Caco-2 (cell line): Measurements from ENCODE around the gene FNTB. TPM values are rescaled to one million over a fixed set of nuclear protein-coding genes. Genes with fewer than 3 reads are reported as not detected.

Experiments
- BruUV-seq: library from RNA; stranded (reverse); fragments of 400-500 nt; replicated peaks from 2 replicates; lab custom pipeline; 2021; lab: Mats Ljungman, UMichigan
- CTCF ChIA-PET: fragments of 300-600 bp; sonication (Branson Sonifier 250); formaldehyde crosslinking; loops from one replicate; lab custom pipeline; 2022; ENCODE audit warnings: antibody characterized with exemption; lab: Charles Lee
- POLR2A ChIA-PET: fragments of 300-600 bp; sonication (Branson Sonifier 250); formaldehyde crosslinking; loops from one replicate; lab custom pipeline; 2022; ENCODE audit warnings: antibody characterized with exemption; lab: Charles Lee
- DNase-seq, 2 experiments: peaks; one replicate each; pipeline versions ENCODE4 v3.0.0 to v3.0.0-alpha.2; 2020 to 2022
- H3K27me3 ChIP-seq: replicated peaks from 2 replicates; pipeline ENCODE4 v1.6.0; 2011; ENCODE audit warnings: low read length; ENCODE audit not compliant: control insufficient read depth, insufficient read depth
- H3K36me3 ChIP-seq: 2 replicates; pipeline ENCODE4 v1.5.1; 2011; ENCODE audit warnings: low read length; ENCODE audit not compliant: control insufficient read depth, insufficient read depth
- H3K4me1 ChIP-seq: fragments of 250-450 bp; sonication (Bioruptor Pico); 2 replicates; pipeline ENCODE4 v1.5.1; 2020; ENCODE audit warnings: mild to moderate bottlenecking
- H3K4me3 ChIP-seq: 2 replicates; pipeline ENCODE4 v1.5.1; 2011; ENCODE audit warnings: low read depth, mild to moderate bottlenecking, control low read depth, low read length
- H3K9me3 ChIP-seq: fragments of 250-450 bp; sonication (Bioruptor Pico); 2 replicates; pipeline ENCODE4 v1.5.1; 2020; ENCODE audit warnings: mild to moderate bottlenecking, moderate library complexity
- H3K27ac Mint-ChIP-seq: one replicate; pipeline ENCODE4 v1.8.0; 2022; ENCODE audit warnings: mixed read lengths; ENCODE audit not compliant: unreplicated experiment
- H3K27me3 Mint-ChIP-seq: one replicate; pipeline ENCODE4 v1.8.0; 2022; ENCODE audit warnings: mixed read lengths; ENCODE audit not compliant: insufficient read depth, unreplicated experiment
- H3K36me3 Mint-ChIP-seq: one replicate; pipeline ENCODE4 v1.8.0; 2022; ENCODE audit warnings: mild to moderate bottlenecking, mixed read lengths; ENCODE audit not compliant: insufficient read depth, unreplicated experiment
- H3K4me1 Mint-ChIP-seq: one replicate; pipeline ENCODE4 v1.8.0; 2022; ENCODE audit warnings: low read depth, mixed read lengths; ENCODE audit not compliant: unreplicated experiment
- H3K4me3 Mint-ChIP-seq: one replicate; pipeline ENCODE4 v1.8.0; 2022; ENCODE audit warnings: mild to moderate bottlenecking, moderate library complexity, mixed read lengths; ENCODE audit not compliant: unreplicated experiment
- H3K9me3 Mint-ChIP-seq: one replicate; pipeline ENCODE4 v1.8.0; 2022; ENCODE audit warnings: mixed read lengths; ENCODE audit not compliant: unreplicated experiment
- intact Hi-C: fragments of 100-400 bp; cut with micrococcal nuclease; formaldehyde crosslinking; loops from one replicate; pipeline ENCODE4 v1.10.0; 2022; ENCODE audit not compliant: unreplicated experiment
- total RNA-seq: library from RNA; stranded (reverse); gene quantifications from 2 replicates; pipeline ENCODE4 v1.2.3, GENCODE V29; 2022
- TF ChIP-seq, protein P1 (sequence below), 2 experiments: fragments of 200-600 bp in 1 of 2; IDR thresholded peaks; 1 replicate in 1 of 2; 2 replicates in 1 of 2; pipeline versions ENCODE4 v1.5.1 to v1.8.0; 2011 to 2022; ENCODE audit warnings: antibody characterized with exemption in 1 of 2, control low read depth in 1 of 2, inconsistent platforms in 1 of 2, low read depth in 1 of 2, low read length in 1 of 2, mild to moderate bottlenecking in 1 of 2, moderate library complexity in 1 of 2; ENCODE audit not compliant: insufficient read depth in 1 of 2, severe bottlenecking in 1 of 2, unreplicated experiment in 1 of 2

Gene FNTB
- total RNA-seq, 1 experiment from 2014 or later: 21.2 TPM

DNA sequence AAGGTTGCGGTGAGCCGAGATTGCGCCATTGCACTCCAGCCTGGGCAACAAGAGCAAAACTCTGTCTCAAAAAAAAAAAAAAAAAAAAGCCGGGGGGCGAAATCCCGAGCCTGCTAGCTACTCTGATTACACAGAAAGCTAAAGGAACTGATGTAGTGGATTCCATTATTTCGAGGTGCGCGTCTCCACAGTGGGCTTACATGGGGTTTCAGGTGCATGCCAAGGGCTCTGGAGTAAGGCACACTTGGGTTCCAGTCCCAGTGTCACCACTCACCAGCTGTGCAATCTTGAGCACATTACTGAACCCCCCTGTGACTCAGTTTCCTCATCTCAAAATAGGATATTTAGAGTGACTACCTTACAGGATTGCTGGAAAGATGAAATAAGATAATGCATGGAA, 12.9 kb upstream of the FNTB start:
- H3K4me1 ChIP-seq: peaks cover 41% of the 10 kb centered on the region
- TF ChIP-seq, protein P1, sequence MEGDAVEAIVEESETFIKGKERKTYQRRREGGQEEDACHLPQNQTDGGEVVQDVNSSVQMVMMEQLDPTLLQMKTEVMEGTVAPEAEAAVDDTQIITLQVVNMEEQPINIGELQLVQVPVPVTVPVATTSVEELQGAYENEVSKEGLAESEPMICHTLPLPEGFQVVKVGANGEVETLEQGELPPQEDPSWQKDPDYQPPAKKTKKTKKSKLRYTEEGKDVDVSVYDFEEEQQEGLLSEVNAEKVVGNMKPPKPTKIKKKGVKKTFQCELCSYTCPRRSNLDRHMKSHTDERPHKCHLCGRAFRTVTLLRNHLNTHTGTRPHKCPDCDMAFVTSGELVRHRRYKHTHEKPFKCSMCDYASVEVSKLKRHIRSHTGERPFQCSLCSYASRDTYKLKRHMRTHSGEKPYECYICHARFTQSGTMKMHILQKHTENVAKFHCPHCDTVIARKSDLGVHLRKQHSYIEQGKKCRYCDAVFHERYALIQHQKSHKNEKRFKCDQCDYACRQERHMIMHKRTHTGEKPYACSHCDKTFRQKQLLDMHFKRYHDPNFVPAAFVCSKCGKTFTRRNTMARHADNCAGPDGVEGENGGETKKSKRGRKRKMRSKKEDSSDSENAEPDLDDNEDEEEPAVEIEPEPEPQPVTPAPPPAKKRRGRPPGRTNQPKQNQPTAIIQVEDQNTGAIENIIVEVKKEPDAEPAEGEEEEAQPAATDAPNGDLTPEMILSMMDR (IDR thresholded peaks at IDR 0.05; ENCODE audit: insufficient read depth in 1 of 2, low read depth in 1 of 2, low read length in 1 of 2, severe bottlenecking in 1 of 2, unreplicated experiment in 1 of 2): no peak
- H3K4me3 ChIP-seq: no peak overlapping the region
- no peak for DNase-seq
- H3K4me1 Mint-ChIP-seq: peaks cover 16% of the 10 kb centered on the region
- no peak overlapping the region for H3K4me3 Mint-ChIP-seq
- ChIA-PET POLR2A (no interaction called here), CTCF (interaction anchor here (0.7 to 1.8 kb wide), 2 partner anchors 13 to 94 kb away, joined by 3 to 8 read pairs; partner anchors contain the start of gene FNTB)
- no peaks in the 10 kb centered on the region for H3K27me3 ChIP-seq
- no peaks in the 10 kb centered on the region for H3K9me3 Mint-ChIP-seq
- no peaks in the 10 kb centered on the region for H3K9me3 ChIP-seq
- no peak overlapping the region for H3K27ac Mint-ChIP-seq
- H3K27me3 Mint-ChIP-seq: no peaks in the 10 kb centered on the region
- intact Hi-C loops: no loop called here
- no peaks in the 10 kb centered on the region for H3K36me3 Mint-ChIP-seq
- no TSS peak for BruUV-seq
- H3K36me3 ChIP-seq: no peaks in the 10 kb centered on the region

DNA sequence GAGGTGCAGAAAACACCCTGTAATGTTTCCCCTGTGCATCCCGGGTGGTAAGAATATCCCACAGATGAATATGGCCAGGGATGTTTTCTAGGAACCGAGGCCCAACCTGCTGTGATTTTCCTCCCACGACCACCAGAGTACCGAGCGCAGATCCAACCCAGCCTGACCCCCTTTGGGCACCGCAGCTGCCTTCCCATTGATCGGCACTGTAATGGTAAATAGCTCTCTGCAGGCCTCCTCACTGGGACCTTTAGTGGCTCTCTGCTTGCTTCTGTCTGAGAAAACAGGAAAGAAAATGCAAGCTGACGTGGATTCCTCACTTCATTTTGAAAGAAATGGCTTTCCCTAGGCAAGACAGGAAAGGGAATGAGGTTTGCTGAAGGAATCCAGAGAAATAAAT, 12.1 kb upstream of the FNTB start:
- Mint-ChIP-seq H3K4me1 (peaks cover 21% of the 10 kb centered on the region), H3K4me3 (no peak overlapping the region), H3K27me3 (no peaks in the 10 kb centered on the region), H3K36me3 (no peaks in the 10 kb centered on the region), H3K27ac (no peak overlapping the region), H3K9me3 (no peaks in the 10 kb centered on the region)
- Histone ChIP-seq H3K36me3 (no peaks in the 10 kb centered on the region), H3K4me3 (no peak overlapping the region), H3K27me3 (no peaks in the 10 kb centered on the region), H3K9me3 (no peaks in the 10 kb centered on the region), H3K4me1 (peaks cover 45% of the 10 kb centered on the region)
- ChIA-PET POLR2A (no interaction called here), CTCF (interaction anchor here (1.8 kb wide), 1 partner anchor 12 kb away, joined by 8 read pairs; the partner anchor contains the start of gene FNTB)
- intact Hi-C loops: no loop called here
- TF ChIP-seq, protein P1 (IDR thresholded peaks at IDR 0.05; ENCODE audit: insufficient read depth in 1 of 2, low read depth in 1 of 2, low read length in 1 of 2, severe bottlenecking in 1 of 2, unreplicated experiment in 1 of 2): no peak
- BruUV-seq: no TSS peak
- DNase-seq: no peak

DNA sequence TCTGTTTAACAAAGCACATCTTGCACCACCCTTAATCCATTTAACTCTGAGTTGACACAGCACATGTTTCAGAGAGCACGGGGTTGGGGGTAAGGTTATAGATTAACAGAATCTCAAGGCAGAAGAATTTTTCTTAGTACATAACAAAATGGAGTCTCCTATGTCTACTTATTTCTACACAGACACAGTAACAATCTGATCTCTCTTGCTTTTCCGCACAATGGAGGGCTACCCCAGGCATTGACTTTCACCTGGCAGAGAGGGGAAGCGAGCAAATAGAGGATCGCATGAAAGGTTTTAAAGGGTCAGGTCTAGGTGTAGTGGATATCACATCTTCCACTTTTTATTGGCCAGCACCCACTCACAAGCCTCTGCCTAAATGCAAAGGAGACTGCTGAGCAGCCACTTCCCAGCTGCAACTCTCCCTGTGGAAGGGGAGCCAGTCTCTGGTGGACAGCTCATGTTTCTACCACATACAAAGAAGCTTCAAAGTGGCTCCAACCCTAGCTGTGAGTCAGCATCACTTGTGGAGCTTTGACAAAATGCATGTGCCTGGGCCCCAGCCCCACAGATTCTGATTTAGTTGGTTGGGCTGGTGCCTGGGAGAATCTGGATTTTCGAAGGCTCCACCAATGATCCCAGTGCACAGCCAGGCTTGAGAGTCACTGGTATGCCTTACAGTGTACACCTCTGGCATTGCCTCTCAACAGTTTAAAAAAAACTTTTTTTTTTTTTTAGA, 7.2 kb upstream of the FNTB start:
- H3K4me3 ChIP-seq: no peak overlapping the region
- H3K27me3 ChIP-seq: no peaks in the 10 kb centered on the region
- H3K36me3 Mint-ChIP-seq: no peaks in the 10 kb centered on the region
- intact Hi-C loops: no loop called here
- peak overlapping the region; percentile 21 for H3K4me3 Mint-ChIP-seq
- no peaks in the 10 kb centered on the region for H3K27me3 Mint-ChIP-seq
- TSS peak; percentile 82 for BruUV-seq
- no peaks in the 10 kb centered on the region for H3K9me3 ChIP-seq
- ChIA-PET CTCF (interaction anchor here (0.6 kb wide), 1 partner anchor 1182 kb away, joined by 5 read pairs; no protein-coding TSS in a partner anchor), POLR2A (interaction anchor here (0.5 kb wide), 1 partner anchor 123 kb away, joined by 5 read pairs; no protein-coding TSS in a partner anchor)
- peaks cover 30% of the 10 kb centered on the region for H3K4me1 ChIP-seq
- H3K27ac Mint-ChIP-seq: peak overlapping the region; percentile 92
- peak in 1 of 2 experiments; percentile 29 for DNase-seq
- no peaks in the 10 kb centered on the region for H3K9me3 Mint-ChIP-seq
- H3K4me1 Mint-ChIP-seq: peaks cover 29% of the 10 kb centered on the region
- TF ChIP-seq, protein P1 (IDR thresholded peaks at IDR 0.05; ENCODE audit: insufficient read depth in 1 of 2, low read depth in 1 of 2, low read length in 1 of 2, severe bottlenecking in 1 of 2, unreplicated experiment in 1 of 2): no peak
- H3K36me3 ChIP-seq: no peaks in the 10 kb centered on the region
